Measurements from ENCODE around the gene CDIP1. TPM values are rescaled to one million over a fixed set of nuclear protein-coding genes. Genes with fewer than 3 reads are reported as not detected.

Gene CDIP1
- total and polyA plus RNA-seq, 2 donors from 2014 or later, result 40.8 to 80.4 TPM

DNA sequence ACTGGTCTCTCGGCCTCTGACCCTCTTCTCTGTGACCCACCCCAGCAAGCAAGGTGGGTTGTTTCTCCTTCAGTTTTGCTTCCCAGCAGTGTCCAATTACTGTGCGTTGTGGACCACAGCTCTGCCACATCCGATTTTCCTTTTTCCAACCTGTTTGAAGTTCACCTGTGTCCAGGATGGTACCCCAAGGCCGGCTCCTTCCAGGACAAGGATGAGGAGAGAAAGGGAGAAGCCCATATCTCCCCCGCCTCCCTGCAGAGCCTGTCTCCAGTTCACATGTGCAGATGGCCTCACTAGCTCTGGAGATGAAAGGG, 77.7 kb downstream of the CDIP1 start:
- no peak for FAIRE-seq
- H3K4me1 ChIP-seq (ENCODE audit: control insufficient read depth in 2 of 3, insufficient read depth in 2 of 3, low read depth in 1 of 3, low read length in 3 of 3), result no peaks in the 10 kb centered on the region
- no peak overlapping the region for H3K4me3 ChIP-seq (ENCODE audit: low read length in 3 of 3)
- no peak overlapping the region for H3K9ac ChIP-seq (ENCODE audit: low read length in 3 of 3)
- no peaks in the 10 kb centered on the region for H3K27me3 ChIP-seq (ENCODE audit: control insufficient read depth, insufficient read depth, low read length)
- no peak for DNase-seq
- no peak overlapping the region for H3K27ac ChIP-seq (ENCODE audit: low read depth in 2 of 2, low read length in 2 of 2)
- H3K9me3 ChIP-seq (ENCODE audit: control insufficient read depth in 2 of 3, insufficient read depth in 1 of 3, low read length in 3 of 3), result no peaks in the 10 kb centered on the region
- TF ChIP-seq, protein P1, sequence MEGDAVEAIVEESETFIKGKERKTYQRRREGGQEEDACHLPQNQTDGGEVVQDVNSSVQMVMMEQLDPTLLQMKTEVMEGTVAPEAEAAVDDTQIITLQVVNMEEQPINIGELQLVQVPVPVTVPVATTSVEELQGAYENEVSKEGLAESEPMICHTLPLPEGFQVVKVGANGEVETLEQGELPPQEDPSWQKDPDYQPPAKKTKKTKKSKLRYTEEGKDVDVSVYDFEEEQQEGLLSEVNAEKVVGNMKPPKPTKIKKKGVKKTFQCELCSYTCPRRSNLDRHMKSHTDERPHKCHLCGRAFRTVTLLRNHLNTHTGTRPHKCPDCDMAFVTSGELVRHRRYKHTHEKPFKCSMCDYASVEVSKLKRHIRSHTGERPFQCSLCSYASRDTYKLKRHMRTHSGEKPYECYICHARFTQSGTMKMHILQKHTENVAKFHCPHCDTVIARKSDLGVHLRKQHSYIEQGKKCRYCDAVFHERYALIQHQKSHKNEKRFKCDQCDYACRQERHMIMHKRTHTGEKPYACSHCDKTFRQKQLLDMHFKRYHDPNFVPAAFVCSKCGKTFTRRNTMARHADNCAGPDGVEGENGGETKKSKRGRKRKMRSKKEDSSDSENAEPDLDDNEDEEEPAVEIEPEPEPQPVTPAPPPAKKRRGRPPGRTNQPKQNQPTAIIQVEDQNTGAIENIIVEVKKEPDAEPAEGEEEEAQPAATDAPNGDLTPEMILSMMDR (IDR thresholded peaks at IDR 0.05; ENCODE audit: borderline replicate concordance, extremely low read depth, insufficient read depth), result no peak
- peaks cover 2 to 18% (median 12%) of the 10 kb centered on the region in 3 donors for H3K36me3 ChIP-seq (ENCODE audit: control insufficient read depth in 2 of 3, insufficient read depth in 3 of 3, low read length in 3 of 3)
- intact Hi-C loops (cut with DNase I), result no loop called here

Other genes starting within 250 kb of the CDIP1 start
- 68.7 TPM for gene GLIS2, start 222.7 kb downstream of the CDIP1 start, total RNA-seq
- gene GLIS2, start 222.7 kb downstream of the CDIP1 start, polyA plus RNA-seq (ENCODE audit: insufficient read depth, low read depth, low replicate concordance), result 35.6 TPM
- gene PAM16, start 187.5 kb downstream of the CDIP1 start, total RNA-seq, result 29.4 TPM
- 61.1 TPM for gene PAM16, start 187.5 kb downstream of the CDIP1 start, polyA plus RNA-seq (ENCODE audit: insufficient read depth, low read depth, low replicate concordance)
- 82.7 TPM for gene VASN, start 166.9 kb downstream of the CDIP1 start, total RNA-seq
- 75.7 TPM for gene VASN, start 166.9 kb downstream of the CDIP1 start, polyA plus RNA-seq (ENCODE audit: insufficient read depth, low read depth, low replicate concordance)
- gene CORO7, start 122.2 kb downstream of the CDIP1 start, total RNA-seq, result 50.1 TPM
- gene CORO7, start 122.2 kb downstream of the CDIP1 start, polyA plus RNA-seq (ENCODE audit: insufficient read depth, low read depth, low replicate concordance), result 9.8 TPM
- gene DNAJA3, start 112.9 kb downstream of the CDIP1 start, total RNA-seq, result 41.1 TPM
- 49.4 TPM for gene DNAJA3, start 112.9 kb downstream of the CDIP1 start, polyA plus RNA-seq (ENCODE audit: insufficient read depth, low read depth, low replicate concordance)
- gene NMRAL1, start 64.1 kb downstream of the CDIP1 start, total RNA-seq, result 54.9 TPM
- gene NMRAL1, start 64.1 kb downstream of the CDIP1 start, polyA plus RNA-seq (ENCODE audit: insufficient read depth, low read depth, low replicate concordance), result 94.1 TPM
- 56.4 TPM for gene HMOX2, start 62.4 kb downstream of the CDIP1 start, total RNA-seq
- 116 TPM for gene HMOX2, start 62.4 kb downstream of the CDIP1 start, polyA plus RNA-seq (ENCODE audit: insufficient read depth, low read depth, low replicate concordance)
- gene C16orf96, start 17.6 kb upstream of the CDIP1 start, total RNA-seq, result 0.16 TPM
- 0.13 TPM for gene C16orf96, start 17.6 kb upstream of the CDIP1 start, polyA plus RNA-seq (ENCODE audit: insufficient read depth, low read depth, low replicate concordance)
- 38.3 TPM for gene UBALD1, start 76.1 kb upstream of the CDIP1 start, total RNA-seq
- 31.8 TPM for gene UBALD1, start 76.1 kb upstream of the CDIP1 start, polyA plus RNA-seq (ENCODE audit: insufficient read depth, low read depth, low replicate concordance)
- gene MGRN1, start 86.1 kb upstream of the CDIP1 start, total RNA-seq, result 90.8 TPM
- 19.7 TPM for gene MGRN1, start 86.1 kb upstream of the CDIP1 start, polyA plus RNA-seq (ENCODE audit: insufficient read depth, low read depth, low replicate concordance)
- 30.6 TPM for gene NUDT16L1, start 154.8 kb upstream of the CDIP1 start, total RNA-seq
- 69.4 TPM for gene NUDT16L1, start 154.8 kb upstream of the CDIP1 start, polyA plus RNA-seq (ENCODE audit: insufficient read depth, low read depth, low replicate concordance)
- 27.6 TPM for gene ANKS3, start 195.5 kb upstream of the CDIP1 start, total RNA-seq
- 20.7 TPM for gene ANKS3, start 195.5 kb upstream of the CDIP1 start, polyA plus RNA-seq (ENCODE audit: insufficient read depth, low read depth, low replicate concordance)
- 1.8 TPM for gene DNAAF8, start 195.8 kb upstream of the CDIP1 start, total RNA-seq
- 4.0 TPM for gene DNAAF8, start 195.8 kb upstream of the CDIP1 start, polyA plus RNA-seq (ENCODE audit: insufficient read depth, low read depth, low replicate concordance)
- 18.3 TPM for gene ZNF500, start 228.4 kb upstream of the CDIP1 start, total RNA-seq
- gene ZNF500, start 228.4 kb upstream of the CDIP1 start, polyA plus RNA-seq (ENCODE audit: insufficient read depth, low read depth, low replicate concordance), result 4.9 TPM
- not detected for gene SEPTIN12, start 249.6 kb upstream of the CDIP1 start, total RNA-seq
- gene SEPTIN12, start 249.6 kb upstream of the CDIP1 start, polyA plus RNA-seq (ENCODE audit: insufficient read depth, low read depth, low replicate concordance), result not detected